B cell (primary cell): ENCODE measurements around the gene CDA. TPM values are rescaled to one million over a fixed set of nuclear protein-coding genes. Genes with fewer than 3 reads are reported as not detected.

Experiments used
- ATAC-seq: fragments of 200-7000 bp; cut with Tn5 transposase; one replicate; pipeline ENCODE4 v1.10.0; 2021; ENCODE audit warnings: low read depth, mild to moderate bottlenecking, moderate number of reproducible peaks, moderate library complexity
- CTCF ChIA-PET: fragments of 350-600 bp; sonication (Branson Sonifier 250); formaldehyde crosslinking; loops from one replicate; lab custom pipeline; 2021; ENCODE audit warnings: antibody characterized with exemption, inconsistent platforms; lab: Charles Lee
- POLR2A ChIA-PET: fragments of 350-600 bp; sonication (Branson Sonifier 250); formaldehyde crosslinking; loops from one replicate; lab custom pipeline; 2021; ENCODE audit warnings: antibody characterized with exemption; lab: Charles Lee
- DNase-seq: peaks from one replicate; pipeline ENCODE4 v3.0.0; 2013
- H2AFZ ChIP-seq: 2 replicates; pipeline ENCODE4 v1.6.1; 2012; ENCODE audit warnings: mild to moderate bottlenecking, low read depth, low read length; ENCODE audit not compliant: insufficient read depth, poor library complexity, severe bottlenecking
- H3K27ac ChIP-seq, 2 donors: 1 replicate in 1 of 2; 2 replicates in 1 of 2; pipeline ENCODE4 v1.5.1; 2012 to 2013; ENCODE audit warnings: low read length in 2 of 2, mild to moderate bottlenecking in 2 of 2, moderate library complexity in 1 of 2
- H3K27me3 ChIP-seq, 4 experiments: fragments of 200-600 bp in 1 of 4; sonication (generic) in 1 of 4; replicated peaks in 1 of 4; 1 replicate in 2 of 4; 2 replicates in 2 of 4; pipeline versions ENCODE4 v1.6.1 to v1.7.0; 2013 to 2016; ENCODE audit warnings: low read length in 3 of 4, mild to moderate bottlenecking in 2 of 4, mixed read lengths in 1 of 4, moderate library complexity in 1 of 4; ENCODE audit not compliant: insufficient read depth in 4 of 4, control insufficient read depth in 3 of 4; ENCODE audit errors: control extremely low read depth in 1 of 4
- H3K36me3 ChIP-seq, 2 experiments: replicated peaks in 1 of 2; 1 replicate in 1 of 2; 2 replicates in 1 of 2; pipeline versions ENCODE4 v1.6.1 to v1.7.1; 2013; ENCODE audit warnings: low read length in 1 of 2; ENCODE audit not compliant: insufficient read depth in 2 of 2, control insufficient read depth in 1 of 2; ENCODE audit errors: control extremely low read depth in 1 of 2, extremely low read depth in 1 of 2
- H3K4me1 ChIP-seq, 2 donors: fragments of 200-600 bp in 1 of 2; sonication (generic) in 1 of 2; 1 replicate in 1 of 2; 2 replicates in 1 of 2; pipeline versions ENCODE4 v1.5.1 to v1.6.1; 2013 to 2017; ENCODE audit warnings: low read length in 2 of 2; ENCODE audit not compliant: control insufficient read depth in 2 of 2, insufficient read depth in 2 of 2
- H3K4me2 ChIP-seq: replicated peaks from 2 replicates; pipeline ENCODE3; 2012; ENCODE audit warnings: mild to moderate bottlenecking, low read depth, low read length; ENCODE audit not compliant: poor library complexity, severe bottlenecking
- H3K4me3 ChIP-seq, 5 experiments: fragments of 200-600 bp in 1 of 5; sonication (generic) in 1 of 5; 1 replicate in 3 of 5; 2 replicates in 2 of 5; pipeline versions ENCODE4 v1.5.1 to v1.7.0; 2011 to 2016; ENCODE audit warnings: low read length in 4 of 5, mild to moderate bottlenecking in 4 of 5, low read depth in 2 of 5, control low read depth in 1 of 5, moderate library complexity in 1 of 5; ENCODE audit not compliant: insufficient read depth in 1 of 5; ENCODE audit errors: control extremely low read depth in 1 of 5, extremely low read depth in 1 of 5
- H3K79me2 ChIP-seq: fragments of 200-600 bp; sonication (generic); one replicate; pipeline ENCODE4 v1.6.0; 2016; ENCODE audit warnings: low read length; ENCODE audit not compliant: control insufficient read depth, insufficient read depth
- H3K9ac ChIP-seq: fragments of 200-600 bp; sonication (generic); 2 replicates; pipeline ENCODE4 v1.6.1; 2017; ENCODE audit warnings: mild to moderate bottlenecking, low read length, moderate library complexity
- H3K9me3 ChIP-seq, 3 donors: one replicate each; pipeline versions ENCODE4 v1.6.1 to v1.7.1; 2013; ENCODE audit warnings: low read length in 2 of 3; ENCODE audit not compliant: control insufficient read depth in 2 of 3, insufficient read depth in 1 of 3; ENCODE audit errors: control extremely low read depth in 1 of 3
- H4K20me1 ChIP-seq: 2 replicates; pipeline ENCODE4 v1.6.0; 2012; ENCODE audit warnings: mild to moderate bottlenecking, low read length; ENCODE audit not compliant: insufficient read depth, control insufficient read depth, poor library complexity, severe bottlenecking
- H3K27ac Mint-ChIP-seq: one replicate; pipeline ENCODE4 v1.8.0; 2021; ENCODE audit warnings: mixed read lengths
- H3K27me3 Mint-ChIP-seq: one replicate; pipeline ENCODE4 v1.8.0; 2021; ENCODE audit warnings: mixed read lengths
- H3K4me1 Mint-ChIP-seq: one replicate; pipeline ENCODE4 v1.8.0; 2021; ENCODE audit warnings: mixed read lengths
- H3K4me3 Mint-ChIP-seq: one replicate; pipeline ENCODE4 v1.8.0; 2021; ENCODE audit warnings: mixed read lengths
- H3K9me3 Mint-ChIP-seq: one replicate; pipeline ENCODE4 v1.8.0; 2022; ENCODE audit warnings: mixed read lengths; ENCODE audit not compliant: insufficient read depth
- CTCF ChIP-seq: fragments of 200-600 bp; IDR thresholded peaks from one replicate; pipeline ENCODE4 v1.8.0; 2022; ENCODE audit warnings: antibody characterized with exemption, mild to moderate bottlenecking
- EZH2 ChIP-seq: IDR thresholded peaks from 2 replicates; pipeline ENCODE4 v1.6.1; 2012; ENCODE audit warnings: borderline replicate concordance, low read depth, mild to moderate bottlenecking, moderate library complexity, low read length; ENCODE audit not compliant: insufficient read depth, poor library complexity, severe bottlenecking
- WGBS: methylation state at CpG from one replicate; pipeline ENCODE4 v1.1.5; 2013; ENCODE audit warnings: missing lambda C conversion rate; ENCODE audit not compliant: insufficient coverage; 5-methylcytosine and 5-hydroxymethylcytosine counted together
- intact Hi-C: fragments of 100-400 bp; cut with micrococcal nuclease; formaldehyde crosslinking; loops from one replicate; pipeline ENCODE4 v1.10.0; 2022
- polyA plus RNA-seq: library from polyadenylated mRNA; depleted of rRNA; stranded (reverse); fragments of >200 nt; gene quantifications from 2 replicates; pipeline ENCODE4 v1.2.3, GENCODE V29; 2012
- total RNA-seq, 2 donors: library from RNA; stranded (reverse); fragments of 120-200 nt in 1 of 2; gene quantifications; 1 replicate in 1 of 2; 2 replicates in 1 of 2; pipeline versions ENCODE4 v1.2.3 to v1.2.4, GENCODE V29; 2013 to 2022

Gene CDA
- total and polyA plus RNA-seq, 2 donors (not counting 1 experiment from before 2014, with no cell fraction given), result 0.64 TPM; not detected in 1

GRCh38 chr1:20569523-20570098 is 19.3 kb upstream of the CDA start:
- Histone ChIP-seq H3K4me2 (no peak overlapping the region), H4K20me1 (no peaks in the 10 kb centered on the region), H3K4me3 (no peak overlapping the region), H3K4me1 (no peaks in the 10 kb centered on the region), H3K9me3 (peaks cover 0 to 7% (median 0%) of the 10 kb centered on the region in 3 donors), H3K27me3 (peaks cover 0 to 22% (median 10%) of the 10 kb centered on the region in 4 experiments), H3K27ac (no peak overlapping the region), H3K36me3 (no peaks in the 10 kb centered on the region), H2AFZ (no peak overlapping the region), H3K9ac (no peak overlapping the region), H3K79me2 (no peaks in the 10 kb centered on the region)
- Mint-ChIP-seq H3K27me3 (peaks cover 52% of the 10 kb centered on the region), H3K4me1 (no peaks in the 10 kb centered on the region), H3K27ac (no peak overlapping the region), H3K4me3 (no peak overlapping the region), H3K9me3 (no peaks in the 10 kb centered on the region)
- no peak for TF ChIP-seq EZH2
- TF ChIP-seq CTCF, result no peak
- ATAC-seq (no peak), DNase-seq (no peak)
- POLR2A ChIA-PET, result no interaction called here
- CTCF ChIA-PET, result no interaction called here
- WGBS, result 100% methylated on average over 2 of the region's 4 CpGs
- intact Hi-C loops, result no loop called here

GRCh38 chr1:20571427-20571826 is 17.5 kb upstream of the CDA start:
- H3K9me3 Mint-ChIP-seq, result no peaks in the 10 kb centered on the region

More at GRCh38 chr1:20571427-20571826, 17.5 kb upstream of the CDA start:
- Histone ChIP-seq H3K79me2 (no peaks in the 10 kb centered on the region), H3K9me3 (peaks cover 0 to 11% (median 0%) of the 10 kb centered on the region in 3 donors), H3K36me3 (no peaks in the 10 kb centered on the region), H3K4me1 (no peaks in the 10 kb centered on the region), H3K9ac (no peak overlapping the region), H2AFZ (no peak overlapping the region), H3K27ac (no peak overlapping the region), H4K20me1 (no peaks in the 10 kb centered on the region), H3K4me2 (no peak overlapping the region), H3K4me3 (no peak overlapping the region), H3K27me3 (peaks cover 0 to 30% (median 12%) of the 10 kb centered on the region in 4 experiments)
- Mint-ChIP-seq H3K4me3 (no peak overlapping the region), H3K27ac (no peak overlapping the region), H3K27me3 (peaks cover 56% of the 10 kb centered on the region), H3K4me1 (no peaks in the 10 kb centered on the region)
- no peak for DNase-seq
- CTCF ChIA-PET, result interaction anchor here (0.5 kb wide), 1 partner anchor 359 kb away, joined by 5 read pairs; no protein-coding TSS in a partner anchor
- no peak for ATAC-seq
- intact Hi-C loops, result no loop called here
- POLR2A ChIA-PET, result no interaction called here
- no peak for TF ChIP-seq EZH2
- no peak for TF ChIP-seq CTCF
- 90% methylated on average over 2 of the region's 5 CpGs for WGBS
